GM21390 (cell line): ENCODE measurements around the gene FANCC.

Experiments
- ATAC-seq: cut with Tn5 transposase; IDR thresholded peaks from one replicate; pipeline ENCODE4 v1.9.1; 2021; ENCODE audit not compliant: unreplicated experiment

Gene FANCC

GRCh38 chr9:95155220-95155619, 162.3 kb downstream of the FANCC start:
- ATAC-seq: no peak

DNA sequence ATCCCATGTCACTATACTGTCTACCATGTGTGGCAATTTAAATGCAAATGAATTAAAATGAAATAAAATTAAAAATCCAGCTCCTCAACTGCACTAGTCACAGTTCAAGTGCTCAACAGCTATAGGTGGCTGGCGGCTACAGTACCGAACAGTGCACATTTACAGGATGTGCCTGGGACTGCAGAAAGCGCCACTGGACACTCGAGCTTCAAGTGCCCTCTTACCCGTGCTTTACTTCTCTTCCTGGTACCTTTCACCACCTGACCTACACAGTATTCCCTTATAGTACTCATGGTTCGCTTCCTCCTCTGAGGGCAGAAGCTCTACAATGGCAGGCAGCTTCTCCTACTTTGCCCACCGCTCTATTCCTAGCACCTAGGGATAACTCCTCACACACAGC, 166.6 kb downstream of the FANCC start:
- ATAC-seq: no peak

- no peak for ATAC-seq
Observed at GRCh38 chr9:95148208-95148520, 169.3 kb downstream of the FANCC start.

- ATAC-seq: no peak
Observed at GRCh38 chr9:95147452-95148207, 169.9 kb downstream of the FANCC start.

DNA sequence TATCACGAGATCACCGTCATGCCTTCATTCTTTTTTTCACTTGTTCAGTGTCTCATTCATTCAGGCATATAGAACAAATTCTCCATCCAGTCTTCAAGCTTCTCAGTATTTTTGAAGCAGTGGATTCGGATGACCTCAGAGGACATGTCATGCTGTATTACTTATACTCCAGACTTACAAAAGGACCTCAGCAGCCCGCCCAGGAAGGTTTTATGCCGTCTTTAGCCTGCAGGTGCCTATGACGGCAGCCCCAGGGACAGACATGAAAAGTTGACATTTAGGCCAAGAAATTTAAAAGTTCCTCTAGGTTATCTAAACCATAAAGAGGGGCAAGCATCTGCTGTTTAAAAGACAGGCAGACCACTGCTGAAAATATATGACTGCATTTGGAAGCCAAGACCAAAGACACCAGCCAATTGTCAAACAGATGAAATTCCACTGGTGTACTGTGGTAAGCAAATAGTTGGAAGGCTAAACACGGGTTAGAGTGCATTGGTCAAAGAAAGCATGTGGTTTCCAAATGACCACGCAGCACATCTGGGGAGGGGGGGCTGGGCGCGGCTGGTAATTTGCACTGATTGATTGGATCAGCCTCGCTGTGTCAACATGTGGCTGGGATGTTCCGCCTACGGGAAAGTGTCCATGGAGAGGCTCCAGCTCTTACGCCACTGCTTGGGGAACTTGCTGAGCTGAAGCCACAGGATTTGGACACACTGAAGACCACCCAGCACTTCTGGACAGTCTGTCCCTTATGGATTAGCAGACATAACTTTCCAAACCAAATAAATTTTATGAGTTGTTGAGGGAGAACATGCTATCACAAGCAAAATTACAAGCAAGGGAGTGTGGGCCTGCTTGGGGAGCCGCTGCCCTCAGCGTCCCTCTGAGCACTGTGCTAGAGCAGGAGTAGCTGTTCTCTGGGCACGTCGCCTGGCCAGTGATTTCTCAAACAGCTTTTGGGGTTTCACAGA, 173.6 kb downstream of the FANCC start:
- ATAC-seq: no peak

DNA sequence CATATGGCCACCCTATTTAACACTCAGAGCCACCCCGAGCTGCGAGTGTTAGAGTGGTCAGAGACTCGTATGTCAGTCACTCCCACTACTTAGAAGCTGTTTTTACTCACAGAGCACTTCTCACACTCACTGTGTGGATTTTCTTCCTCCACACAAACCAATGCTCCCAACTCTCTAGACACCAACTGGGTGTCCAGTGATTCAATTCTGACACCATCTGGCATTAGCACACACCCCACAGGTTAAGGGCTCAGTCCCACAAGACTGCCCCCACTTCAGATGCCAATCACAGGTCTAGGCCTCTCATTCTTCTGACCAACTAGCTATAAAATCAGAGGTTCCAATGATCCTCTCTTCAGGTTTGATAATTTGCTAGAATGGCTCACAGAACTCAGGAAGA, 174.8 kb downstream of the FANCC start:
- no peak for ATAC-seq

DNA sequence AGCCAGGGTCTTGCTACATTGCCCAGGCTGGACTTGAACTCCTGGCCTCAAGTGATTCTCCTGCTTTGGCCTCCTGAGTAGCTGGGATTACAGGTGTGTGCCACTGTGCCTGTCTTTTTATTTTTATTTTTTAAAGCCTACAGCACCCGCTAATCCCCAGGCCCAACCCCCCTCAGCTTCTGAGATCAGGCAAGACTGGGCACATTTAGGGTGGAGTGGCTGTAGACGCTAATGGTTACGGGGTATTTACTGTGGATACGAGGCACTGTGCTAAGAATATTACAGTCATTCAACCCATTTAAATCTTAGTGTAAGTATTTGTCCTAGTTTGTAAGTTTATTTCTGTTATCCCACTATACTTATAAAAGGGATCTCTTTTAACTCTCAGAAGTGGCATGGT, 175.2 kb downstream of the FANCC start:
- ATAC-seq: no peak

GRCh38 chr9:95140821-95141220, 176.7 kb downstream of the FANCC start:
- no peak for ATAC-seq

- ATAC-seq: no peak
Observed at GRCh38 chr9:95139126-95139525, 178.4 kb downstream of the FANCC start.

DNA sequence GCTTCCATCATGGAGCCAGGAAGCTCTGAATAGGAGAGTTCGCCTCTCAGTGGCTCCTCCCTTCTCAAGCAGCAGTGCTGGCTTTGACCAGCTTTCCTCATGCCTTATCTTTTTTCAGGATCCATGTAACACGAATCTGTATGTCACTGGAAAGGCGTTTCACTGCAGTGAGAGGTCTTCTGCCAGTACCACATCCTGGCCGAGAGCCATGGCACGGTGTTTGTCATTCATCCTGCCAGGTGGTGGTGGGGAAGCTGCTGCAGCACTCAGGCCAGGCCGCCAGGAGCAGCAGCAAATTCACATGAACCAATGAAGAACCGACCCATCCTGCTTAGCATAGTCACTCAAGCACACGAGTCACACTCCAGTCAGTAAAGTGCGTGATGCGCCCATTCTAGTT, 179.0 kb downstream of the FANCC start:
- no peak for ATAC-seq

DNA sequence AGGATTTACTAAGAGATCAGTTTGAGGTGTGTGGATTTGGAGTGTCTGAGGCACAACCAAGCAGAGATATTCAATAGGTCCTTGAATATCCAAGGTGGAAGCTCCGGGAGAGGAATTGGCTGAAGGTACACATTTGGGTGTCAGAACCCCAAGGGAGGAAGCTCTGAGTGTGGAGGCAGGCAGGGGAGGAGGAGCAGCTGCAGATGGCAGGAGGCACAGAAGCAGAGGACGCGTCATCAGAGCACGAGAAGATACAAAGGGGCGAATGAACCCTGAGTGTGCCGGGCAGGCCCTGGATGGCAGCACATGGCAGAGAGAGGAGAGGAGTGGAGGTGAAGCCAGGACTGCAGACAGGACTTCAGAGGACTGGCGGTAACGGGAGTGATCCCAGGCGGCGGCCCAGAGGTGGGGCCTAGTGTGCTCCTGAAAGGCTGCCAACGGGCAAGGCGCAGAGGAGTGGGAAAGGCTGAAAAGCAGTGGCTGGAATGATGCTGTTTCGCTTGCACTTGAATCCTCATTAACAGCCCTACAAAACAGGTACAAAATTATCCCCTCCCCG, 179.8 kb downstream of the FANCC start:
- no peak for ATAC-seq

DNA sequence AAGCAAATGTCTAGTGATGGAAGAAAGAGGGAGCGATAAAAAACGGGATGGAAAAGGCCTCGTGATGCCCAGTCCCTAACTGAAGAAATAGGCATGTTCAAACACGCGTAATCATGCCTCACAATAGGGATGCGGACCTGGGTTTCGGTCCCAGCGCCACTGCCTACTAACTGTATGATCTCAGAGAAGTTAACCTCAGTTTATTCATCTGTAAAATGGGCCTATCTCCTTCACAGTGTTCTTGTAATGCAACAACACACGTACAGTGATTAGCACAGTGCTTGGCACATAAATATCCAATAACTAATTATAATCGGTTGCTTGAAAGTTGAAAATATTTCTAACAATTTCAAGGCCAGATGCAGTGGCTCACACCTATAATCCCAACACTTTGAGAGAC, 181.8 kb downstream of the FANCC start:
- no peak for ATAC-seq

DNA sequence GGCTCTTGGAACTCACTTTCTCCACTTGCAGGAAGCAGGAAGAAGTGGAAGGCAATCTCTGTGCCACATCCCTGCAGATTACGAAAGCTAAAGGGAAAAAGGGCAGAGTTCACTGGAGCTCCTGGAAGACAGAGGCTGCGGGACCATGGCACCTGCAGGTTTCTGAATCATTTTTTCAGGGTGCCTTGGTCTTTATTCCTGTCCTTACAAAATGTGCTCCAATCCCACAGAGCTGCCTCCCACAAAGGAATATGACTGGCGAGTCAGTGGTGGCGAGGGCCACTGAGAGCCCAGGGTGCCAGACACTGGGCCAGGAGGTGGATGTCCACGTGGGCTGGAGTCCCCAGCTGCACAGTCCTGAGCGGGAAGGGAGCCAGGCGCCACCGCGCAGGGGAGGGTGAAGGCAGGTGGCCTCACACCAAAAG, 183.0 kb downstream of the FANCC start:
- ATAC-seq: no peak

DNA sequence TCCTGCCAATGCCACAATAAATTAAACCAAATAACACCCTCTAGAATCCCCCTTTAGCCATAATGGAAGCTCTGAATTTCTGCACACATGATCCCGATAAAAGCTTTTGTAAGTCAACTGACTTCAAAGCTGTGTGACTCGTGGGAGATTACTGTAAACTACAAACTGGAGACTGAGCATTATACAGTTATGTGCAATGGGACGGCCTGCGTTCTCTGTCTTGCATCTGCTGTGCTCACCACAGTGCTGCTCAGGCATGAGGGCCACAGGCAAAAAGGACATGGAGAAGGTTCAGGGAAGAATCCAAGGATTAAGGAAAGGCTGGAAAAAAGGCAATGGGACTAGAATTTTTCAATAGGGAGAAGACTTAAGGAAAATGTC, 184.2 kb downstream of the FANCC start:
- no peak for ATAC-seq

- no peak for ATAC-seq
Observed at GRCh38 chr9:95132366-95133324, 184.9 kb downstream of the FANCC start.

DNA sequence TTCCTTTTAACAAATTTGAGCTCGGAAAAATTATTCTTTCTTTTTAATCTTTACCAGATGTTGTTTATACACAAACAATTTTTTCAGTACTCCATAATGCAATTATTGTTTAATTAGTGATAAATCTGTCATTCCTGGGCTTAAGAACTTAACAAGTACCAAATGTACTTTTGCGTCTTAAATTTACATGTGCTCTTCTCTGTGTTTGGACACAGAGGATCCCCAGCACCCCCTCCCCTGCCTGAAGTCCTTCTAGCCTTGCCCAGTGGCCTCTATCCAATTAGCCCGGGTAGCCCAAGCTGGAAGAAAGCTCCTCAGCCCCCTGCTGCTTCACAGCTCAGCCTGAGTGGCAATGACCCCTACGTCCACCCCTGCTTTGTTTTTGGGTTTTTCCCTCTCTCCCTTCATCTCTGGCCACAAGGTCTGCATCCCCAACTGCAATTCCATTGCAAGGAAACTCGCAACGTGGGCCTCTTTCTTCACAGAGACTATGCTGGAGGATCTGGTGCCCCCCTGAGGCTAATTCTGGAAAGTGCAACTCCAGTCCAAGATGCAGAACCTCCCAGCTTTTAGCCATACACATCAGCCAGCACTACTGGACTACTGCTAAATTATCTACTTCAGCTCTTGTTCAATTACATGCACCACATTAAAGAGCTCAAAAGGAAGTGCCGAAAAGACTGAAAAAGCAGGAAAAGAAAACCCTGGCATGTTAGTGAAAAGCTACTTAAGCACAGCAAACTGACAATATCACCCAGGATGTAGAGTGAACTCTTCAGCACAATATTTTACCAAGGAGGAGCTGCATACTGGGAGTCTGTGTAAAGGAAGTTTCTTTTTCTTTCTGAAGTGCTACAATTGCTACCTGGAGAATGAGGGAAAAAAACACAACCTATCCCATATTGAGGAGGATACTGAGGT, 186.2 kb downstream of the FANCC start:
- ATAC-seq: no peak

- no peak for ATAC-seq
Observed at GRCh38 chr9:95130484-95130883, 187.0 kb downstream of the FANCC start.

GRCh38 chr9:95129476-95130291, 187.8 kb downstream of the FANCC start:
- no peak for ATAC-seq

DNA sequence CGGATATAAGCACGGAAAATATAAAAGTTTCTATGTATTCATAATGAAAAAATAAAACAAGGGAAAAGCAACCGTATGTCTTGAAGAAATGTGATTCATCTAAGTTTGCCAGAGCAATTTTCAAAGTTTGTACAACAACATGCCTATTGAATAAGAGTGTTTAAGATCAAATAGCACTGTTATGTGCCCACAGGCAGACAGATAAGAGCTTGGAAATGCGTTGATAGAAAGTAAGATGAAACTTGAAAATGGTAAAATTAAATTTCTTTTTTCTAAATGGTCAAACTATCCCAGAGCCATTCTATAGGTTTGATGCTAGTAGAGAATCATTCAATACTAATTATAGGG, 189.4 kb downstream of the FANCC start:
- ATAC-seq: no peak
